NCI-H69 (cell line): Measurements from ENCODE around the gene TBCD.

ENCODE experiments used
- DNase-seq: peaks from one replicate; lab custom pipeline; 2025; lab: John Stamatoyannopoulos, UW

TBCD gene

DNA sequence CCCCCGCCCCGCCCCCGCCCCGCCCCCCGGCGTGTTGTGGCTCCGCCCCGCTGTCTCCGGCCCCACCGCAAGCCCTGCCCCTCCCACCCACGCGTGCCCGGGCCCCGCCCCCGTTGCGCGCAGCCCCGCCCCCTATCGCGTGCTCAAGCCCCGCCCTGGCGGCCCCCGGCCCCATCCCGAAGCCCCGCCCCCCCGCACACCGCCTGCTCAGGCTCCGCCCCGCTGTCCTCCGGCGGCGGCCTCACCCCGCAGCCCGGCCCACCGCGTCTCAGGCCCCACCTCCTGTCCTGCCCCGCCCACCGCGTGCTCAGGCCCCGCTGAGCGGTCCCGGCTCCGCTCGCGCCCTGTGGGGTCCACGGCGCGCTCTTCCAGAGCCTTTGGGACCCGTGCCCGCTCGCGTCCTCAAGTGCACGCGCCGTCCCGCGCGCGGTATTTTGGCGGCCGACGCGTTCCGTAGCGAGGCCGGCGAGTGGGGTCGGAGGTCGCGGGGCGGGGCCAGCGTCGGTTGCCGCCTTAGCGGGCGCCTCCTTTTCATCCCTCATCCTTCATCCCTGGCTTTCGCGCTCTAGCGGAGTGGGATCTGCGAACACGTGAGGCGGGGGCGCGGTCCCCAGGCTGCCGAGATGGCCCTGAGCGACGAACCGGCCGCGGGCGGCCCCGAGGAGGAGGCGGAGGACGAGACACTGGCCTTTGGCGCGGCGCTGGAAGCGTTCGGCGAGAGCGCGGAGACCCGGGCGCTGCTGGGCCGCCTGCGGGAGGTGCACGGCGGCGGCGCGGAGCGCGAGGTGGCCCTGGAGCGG is at the start of gene TBCD:
TBCD (plus strand) TSS at position 495 of the 800 bp plus-strand sequence; CDS start at position 624, 129 bp downstream.
- DNase-seq: peak; percentile 97

DNA sequence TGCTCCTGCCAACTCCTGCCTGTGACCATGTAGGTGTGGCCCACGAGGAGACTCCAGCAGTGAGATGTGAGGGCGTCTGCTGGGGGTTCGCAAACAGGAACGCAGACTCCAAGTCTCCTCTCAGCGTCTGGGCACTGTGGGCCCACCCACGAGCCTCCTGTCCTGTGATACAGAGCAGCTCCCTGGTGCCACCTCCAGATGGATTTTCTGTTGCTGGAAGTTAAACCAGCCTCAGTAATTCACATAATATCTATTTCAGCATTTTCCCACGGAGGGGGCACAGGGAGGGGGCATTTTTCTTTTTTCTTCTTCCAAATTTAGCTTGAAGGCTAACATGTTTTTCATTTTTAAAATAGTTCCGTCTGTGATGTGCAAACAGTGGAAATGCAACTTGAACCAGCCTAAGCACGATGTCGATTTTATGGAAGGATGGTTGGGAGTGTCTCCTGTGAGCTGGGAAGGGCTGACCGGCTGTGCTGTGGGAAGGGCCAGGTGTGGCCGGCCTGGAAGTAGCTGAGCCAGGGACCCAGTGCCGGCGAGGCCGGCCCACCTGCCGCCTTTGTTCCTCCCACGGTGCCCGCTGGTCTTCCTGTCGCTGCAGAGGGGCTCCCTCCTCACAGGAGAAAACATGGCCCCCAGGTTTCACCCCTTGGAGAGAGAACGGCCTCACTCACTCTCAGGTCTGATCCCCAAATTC is 49.5 kb upstream of the TBCD start:
- no peak for DNase-seq

DNA sequence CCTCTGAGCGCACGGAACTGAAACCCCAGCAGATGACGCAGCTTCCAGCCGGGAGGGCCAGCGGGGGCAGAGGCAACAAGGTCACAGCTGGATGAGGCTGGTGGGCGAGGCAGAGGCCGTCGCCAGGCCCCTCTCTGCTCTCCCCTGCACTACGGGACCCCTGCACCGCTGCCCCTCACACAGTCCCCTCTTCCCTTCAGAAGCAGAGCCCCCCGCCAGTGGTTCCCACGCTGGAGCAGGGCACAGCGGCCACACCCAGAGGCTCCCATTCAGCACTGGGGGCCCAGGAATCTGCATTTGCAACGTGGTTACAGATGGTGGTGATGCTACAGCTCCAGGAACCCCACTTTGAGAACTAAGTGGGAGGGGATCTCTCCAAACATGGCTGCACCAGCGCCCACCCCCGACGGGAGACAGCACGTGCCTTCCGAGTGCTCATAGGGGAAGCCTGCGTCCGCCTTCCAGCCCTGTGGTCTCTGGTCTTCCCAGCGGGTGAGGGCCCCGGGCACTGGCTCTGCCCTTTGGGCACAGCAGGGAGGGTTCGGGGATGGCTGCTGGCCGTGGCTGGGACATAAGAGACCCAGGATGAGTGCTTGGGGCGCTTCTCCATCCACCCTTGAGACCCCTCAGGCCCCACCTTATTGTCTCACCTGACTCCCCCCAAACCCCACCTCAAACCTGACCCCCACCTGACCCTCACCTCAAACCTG is 48.7 kb upstream of the TBCD start:
- no peak for DNase-seq

DNA sequence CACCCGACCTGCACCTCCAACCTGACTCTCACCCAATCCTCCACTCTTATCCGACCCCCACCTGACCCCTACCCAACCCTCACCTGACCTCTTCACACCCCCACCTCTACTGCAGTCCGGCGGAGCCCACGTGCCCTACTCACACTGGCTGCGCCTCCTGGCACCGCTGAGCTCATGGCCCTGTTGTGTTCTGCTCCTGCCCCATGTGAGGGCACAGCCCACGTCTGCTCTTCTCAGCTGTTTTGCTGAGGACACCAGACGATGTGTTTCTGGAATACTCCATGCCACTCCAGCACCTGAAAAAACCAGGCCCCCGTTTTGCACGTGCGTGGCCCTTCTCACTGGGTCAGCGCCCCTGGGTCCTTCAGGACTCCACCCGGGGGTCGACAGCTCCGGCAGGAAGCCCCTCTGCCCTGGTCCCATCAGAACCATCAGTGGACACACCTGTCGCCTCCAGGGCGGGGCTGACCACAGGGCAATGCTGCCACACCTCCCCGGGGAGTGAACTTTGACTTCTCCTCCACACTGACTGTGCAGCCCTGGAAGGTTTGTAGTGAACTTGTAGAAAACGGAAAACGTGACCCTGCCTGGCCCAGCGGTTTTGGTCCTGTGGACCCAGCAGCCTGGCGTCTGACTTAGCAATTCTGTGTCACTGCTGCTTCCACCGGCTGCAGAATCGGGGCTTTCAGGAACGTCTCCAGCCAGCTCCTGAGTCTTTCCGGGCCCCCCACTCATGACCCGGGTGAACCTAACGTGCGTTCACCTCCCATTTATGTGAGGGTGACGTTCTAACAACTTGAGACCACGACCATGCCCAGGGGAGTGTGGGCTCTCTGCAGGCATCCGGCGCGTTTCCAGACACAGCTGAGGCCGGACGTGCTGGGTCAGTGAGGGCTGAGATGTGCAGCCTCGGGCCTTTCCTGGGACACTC is 47.7 kb upstream of the TBCD start:
- DNase-seq: no peak

DNA sequence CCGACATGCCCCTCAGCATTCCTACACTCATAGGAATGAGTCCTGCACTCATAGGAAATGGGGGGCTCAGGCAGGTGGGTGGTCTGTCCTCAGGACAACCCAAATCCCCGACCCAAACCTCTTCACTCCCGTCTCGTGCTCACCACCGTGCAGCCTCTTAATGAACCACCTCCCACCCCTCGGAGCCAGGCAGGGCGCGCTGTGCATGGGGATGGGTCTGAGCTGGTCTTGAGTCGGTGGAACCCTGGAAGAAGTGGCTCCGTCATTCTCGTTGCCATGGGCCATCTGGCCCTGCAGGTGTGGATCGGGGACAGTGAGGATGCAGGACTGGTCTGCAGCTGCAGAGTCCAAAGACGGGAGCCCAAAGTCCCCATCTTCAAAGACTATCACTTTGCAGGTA is 47.0 kb upstream of the TBCD start:
- DNase-seq: no peak

DNA sequence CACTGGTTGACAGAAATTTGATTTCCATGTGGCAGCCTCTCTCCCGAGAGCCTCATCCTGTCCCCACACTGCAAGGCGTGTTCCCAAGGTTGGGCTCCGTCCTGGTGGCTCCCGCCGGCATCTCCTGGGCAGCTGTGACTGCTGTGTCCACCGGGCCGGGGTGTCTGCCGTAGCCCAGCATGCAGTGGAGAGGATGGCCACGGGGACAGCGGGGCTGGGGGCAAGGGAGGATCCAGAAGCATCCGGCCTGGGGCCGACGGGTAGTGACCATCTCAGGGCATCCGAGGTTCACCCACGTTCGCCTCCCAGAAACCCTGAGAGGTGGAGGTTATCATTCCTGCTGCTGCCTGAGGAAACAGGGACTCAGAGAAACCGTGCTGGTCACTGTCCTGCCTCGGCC is 46.1 kb upstream of the TBCD start:
- DNase-seq: no peak

DNA sequence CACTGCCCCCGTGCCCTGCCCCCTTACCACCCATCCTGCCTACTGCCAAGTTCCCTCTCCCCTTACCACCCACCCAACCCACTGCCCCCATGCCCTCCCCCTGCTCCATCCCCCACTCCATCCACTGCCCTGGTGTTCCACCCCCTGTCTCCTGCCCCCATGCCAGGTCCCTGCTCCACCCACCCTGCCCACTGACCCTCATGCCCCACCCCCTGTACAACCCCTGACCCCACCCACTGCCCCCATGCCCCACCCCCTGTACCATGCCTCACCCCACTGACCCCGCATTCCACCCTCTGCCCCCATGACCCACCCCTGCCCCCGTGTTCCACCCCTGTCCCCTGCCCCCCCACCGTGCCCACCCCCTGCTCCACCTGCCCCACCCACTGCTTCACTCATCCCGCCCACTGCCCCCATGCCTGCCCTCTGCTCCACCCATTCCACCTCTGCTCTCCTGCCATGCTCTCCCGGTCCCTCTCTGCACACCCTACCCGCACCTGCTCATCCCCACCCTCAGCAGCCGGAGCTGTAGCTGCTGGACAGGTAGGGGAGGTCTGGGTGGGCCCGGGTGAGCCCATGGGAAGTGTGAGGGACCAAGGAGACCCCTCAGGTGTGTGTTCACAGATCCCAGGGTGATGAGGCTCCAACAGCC is 42.7 kb upstream of the TBCD start:
- DNase-seq: no peak

DNA sequence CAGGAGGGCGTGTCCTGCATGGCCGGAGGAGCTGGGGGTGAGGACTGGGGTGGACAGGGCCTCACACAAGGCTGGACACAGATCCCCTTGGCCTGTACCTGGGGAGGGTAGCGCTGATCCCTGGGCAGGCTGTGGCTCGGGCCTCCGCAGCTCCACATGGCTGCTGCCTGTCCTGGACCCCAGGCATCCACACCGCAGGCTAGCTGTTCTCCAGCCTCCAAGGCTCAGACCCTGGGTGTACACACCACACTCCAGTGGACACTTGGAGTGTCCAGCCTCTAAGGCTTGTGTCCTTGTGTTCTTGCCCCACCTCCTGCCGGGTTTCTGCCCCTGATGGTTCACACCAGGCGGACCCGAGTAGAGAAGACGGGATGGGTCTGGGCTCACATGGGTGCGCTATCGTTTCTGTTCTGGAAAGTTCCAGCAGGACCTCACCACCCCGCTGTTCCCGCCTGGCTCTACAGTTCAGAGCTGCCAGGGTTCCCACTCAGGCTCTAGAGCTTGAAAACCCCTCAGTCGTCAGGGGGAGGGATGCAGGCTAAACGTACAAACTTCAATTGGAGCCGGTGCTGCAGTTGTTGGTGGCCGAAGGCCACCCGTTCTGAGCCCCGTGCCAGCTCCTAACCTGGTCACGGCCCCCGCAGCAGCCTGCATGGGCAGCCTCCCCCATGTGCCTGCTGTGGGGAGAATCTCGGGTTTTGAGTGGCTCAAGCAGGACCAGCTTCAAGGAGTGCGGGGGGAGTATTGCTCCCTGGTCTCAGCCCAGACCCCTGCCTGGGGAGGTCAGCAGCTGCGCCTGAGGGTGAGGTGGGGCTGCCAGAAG is 42.0 kb upstream of the TBCD start:
- DNase-seq: no peak

DNA sequence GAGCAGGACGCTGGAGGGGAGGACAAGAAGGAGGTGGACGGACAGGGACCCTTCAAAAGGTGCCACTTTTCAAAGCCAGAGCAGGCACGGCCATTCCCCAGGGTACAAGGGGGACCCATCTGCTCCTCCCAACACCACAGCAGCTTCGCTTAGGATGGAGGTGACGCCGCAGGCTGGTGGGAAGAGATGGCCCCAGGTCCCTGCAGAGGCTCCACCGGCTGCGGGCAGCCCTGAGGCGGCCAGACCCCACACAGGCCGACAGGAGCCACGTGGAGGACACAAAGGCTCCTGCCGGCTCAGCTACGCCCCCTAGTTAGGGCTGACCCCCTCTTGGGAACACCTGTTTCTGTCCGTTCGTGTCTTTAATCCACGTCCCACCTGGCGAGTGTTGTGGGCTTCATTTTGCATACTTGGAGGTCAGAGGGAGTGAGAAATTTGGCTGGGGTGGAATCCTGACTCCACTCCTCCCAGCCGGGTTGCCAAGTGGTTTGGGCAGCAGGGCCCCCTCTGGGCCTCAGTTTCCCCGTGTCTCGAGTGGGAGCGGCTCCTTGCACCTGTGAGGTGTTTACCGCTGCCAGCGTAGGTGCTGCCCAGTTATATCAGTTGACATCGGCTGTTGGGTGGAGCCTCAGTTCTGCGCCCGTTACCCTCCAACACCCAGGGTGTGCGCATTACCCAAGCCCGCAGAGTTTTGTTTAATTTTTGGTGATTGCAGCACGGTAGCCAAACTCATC is 41.2 kb upstream of the TBCD start:
- DNase-seq: peak; percentile 35

DNA sequence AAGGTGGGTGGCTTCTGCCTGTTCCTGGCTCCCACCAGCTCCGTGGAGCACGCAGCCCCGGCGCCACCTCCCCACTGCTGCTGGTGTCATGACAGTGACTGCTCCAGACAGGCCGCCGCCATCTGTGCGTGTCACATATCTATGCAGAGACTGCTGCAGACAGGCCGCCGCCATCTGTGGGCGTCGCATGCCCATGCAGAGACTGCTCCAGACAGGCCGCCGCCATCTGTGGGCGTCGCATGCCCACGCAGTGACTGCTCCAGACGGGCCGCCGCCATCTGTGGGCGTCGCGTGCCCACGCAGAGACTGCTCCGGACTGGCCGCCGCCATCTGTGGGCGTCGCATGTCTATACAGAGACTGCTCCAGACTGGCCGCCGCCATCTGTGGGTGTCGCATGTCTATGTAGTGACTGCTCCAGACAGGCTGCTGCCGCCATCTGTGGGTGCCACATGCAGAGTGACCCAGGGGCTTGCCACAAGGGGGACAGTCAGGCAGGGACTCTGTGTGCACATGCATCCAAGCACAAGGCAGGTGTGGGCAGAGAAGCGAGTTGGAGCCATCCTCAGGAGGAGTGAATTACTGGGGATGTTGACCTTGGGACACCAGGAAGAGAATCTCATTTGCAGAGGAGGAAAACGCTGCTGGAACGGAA is 38.7 kb upstream of the TBCD start:
- no peak for DNase-seq

DNA sequence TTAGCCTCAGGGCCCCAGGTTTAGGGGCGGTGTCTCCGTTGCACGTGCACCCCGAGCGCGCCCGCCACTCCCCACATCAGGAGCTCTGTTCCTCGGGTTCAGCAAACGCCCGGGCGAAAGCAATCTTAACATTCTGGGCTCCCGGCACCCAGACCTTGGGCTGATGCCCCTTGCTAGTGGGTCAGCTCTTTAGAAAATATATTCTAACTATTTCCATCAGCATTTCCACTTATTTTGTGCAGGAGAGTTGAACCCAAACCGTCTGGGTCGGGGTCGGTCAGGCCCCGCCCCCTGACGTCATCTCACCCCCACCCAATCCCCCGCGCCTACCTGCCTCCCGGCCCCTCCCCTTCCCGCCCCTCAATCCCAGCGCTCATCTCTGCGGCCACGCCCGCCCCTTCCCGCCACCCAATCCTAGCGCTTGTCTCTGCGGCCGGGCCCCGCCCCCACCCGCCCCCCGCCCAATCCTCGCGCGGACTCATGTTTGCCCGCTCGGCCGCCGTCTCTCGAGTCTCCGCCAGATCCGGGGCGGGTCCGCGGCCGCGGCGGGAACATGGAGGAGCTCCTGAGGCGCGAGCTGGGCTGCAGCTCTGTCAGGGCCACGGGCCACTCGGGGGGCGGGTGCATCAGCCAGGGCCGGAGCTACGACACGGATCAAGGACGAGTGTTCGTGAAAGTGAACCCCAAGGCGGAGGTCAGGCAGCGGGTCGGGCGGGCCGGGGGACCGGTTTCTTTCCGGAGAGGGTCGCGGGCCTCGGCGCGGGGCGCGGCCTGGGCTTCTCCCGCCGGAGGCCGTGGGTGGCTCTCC is 35.5 kb upstream of the TBCD start, which contains the start of gene FN3KRP:
FN3KRP (plus strand) TSS at position 504 of the 808 bp plus-strand sequence; CDS start at position 554, 50 bp downstream.
- peak; percentile 98 for DNase-seq

DNA sequence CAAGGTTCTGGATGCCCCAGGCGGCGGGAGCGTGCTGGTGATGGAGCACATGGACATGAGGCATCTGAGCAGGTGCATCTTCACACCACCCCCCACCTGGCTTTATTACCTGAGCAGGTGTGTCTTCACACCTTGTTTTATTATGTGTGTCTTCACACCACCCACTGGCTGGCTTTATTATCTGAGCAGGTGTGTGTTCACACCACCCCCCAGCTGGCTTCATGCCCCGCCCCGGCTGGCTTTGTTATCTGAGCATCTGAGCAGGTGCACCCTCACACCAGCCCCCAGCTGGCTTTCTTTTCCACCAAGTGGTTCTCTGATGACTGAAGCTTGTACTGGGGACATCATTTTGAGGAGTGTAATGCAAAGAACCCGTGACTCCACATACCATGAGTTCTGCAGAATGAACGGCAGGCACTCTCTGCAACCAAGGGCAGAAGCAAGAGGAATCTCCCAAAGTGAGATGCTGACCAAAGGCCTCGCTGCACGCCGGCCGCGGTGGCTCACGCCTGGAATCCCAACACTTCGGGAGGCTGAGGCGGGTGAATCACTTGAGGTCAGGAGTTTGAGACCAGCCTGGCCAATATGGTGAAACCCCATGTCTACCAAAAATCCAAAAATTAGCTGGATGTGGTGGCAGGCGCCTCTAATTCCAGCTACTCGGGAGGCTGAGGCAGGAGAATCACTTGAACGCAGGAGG is 32.7 kb upstream of the TBCD start:
- peak; percentile 69 for DNase-seq

DNA sequence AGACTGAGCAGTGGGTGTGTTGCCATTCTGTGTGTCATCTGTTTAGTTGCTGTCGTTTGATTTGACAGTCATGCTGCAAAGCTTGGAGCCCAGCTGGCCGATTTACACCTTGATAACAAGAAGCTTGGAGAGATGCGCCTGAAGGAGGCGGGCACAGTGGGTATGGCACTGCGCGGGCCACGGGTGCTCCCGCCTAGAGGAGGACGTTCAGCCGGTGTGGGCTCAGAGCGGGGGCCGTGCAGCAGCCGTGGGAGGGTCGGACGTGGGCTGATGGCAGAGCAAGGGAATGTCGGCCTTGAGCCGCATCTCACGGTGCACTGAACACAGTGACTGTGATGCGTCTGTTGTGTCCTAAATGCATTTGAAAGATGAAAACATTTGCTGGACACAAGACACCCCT is 31.7 kb upstream of the TBCD start:
- no peak for DNase-seq

DNA sequence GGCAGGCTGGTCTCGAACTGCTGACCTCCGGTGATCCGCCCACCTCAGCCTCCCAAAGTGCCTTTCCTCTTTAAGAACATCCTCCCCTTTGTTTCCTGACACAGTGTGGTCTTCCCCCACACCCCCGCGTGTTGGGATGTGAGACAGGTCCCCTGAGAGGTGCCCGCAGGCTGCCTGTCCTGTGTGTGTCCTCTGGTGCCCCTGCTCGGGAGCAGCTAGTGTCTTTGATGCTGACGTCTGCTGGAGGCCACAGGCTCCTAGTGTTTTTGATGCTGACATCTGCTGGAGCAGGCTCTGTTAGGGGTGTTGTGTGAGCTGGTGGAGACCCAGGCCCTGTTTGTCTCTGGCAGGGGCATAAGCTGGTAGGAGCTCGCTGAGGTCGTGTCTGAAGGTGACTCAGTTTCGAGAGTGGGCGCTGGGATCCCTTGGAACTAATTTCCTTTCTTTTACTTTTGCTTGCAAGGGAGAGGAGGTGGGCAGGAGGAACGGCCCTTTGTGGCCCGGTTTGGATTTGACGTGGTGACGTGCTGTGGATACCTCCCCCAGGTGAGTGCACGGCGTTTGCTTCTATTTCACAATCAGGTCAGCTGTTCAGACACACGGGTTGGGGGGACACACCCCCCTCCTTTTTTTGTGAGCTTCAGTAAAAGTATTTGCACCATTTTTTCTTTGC is 29.4 kb upstream of the TBCD start:
- DNase-seq: no peak

DNA sequence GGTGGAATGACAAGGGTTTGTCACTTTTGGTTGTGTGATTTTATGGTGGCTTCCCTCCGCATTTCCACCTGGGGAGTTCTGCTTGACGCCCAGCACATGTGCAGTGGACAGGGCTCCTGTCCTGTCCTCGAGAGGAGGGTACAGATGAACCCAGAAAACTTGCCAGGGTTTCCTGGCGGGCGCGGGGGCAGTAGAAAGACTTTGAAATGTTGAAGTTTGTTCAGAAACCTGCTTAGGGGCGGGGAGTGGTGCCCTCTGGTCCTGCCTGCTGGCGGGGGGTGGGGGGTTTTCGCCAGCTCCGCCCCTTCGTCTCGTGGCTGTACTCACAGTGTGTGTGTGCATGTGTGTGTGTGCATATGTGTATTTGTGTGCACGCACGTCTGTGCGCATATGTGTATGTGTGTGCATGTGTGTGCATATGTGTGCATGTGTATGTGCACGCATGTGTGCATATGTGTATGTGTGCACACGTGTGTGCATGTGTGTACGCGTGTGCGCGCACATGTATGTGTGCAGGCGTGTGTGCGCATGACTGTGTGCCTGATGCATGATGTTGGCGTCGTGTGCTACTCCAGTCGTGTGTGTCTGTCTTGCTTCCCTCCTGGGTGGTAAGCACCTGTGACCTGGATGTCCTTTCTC is 28.6 kb upstream of the TBCD start:
- no peak for DNase-seq

DNA sequence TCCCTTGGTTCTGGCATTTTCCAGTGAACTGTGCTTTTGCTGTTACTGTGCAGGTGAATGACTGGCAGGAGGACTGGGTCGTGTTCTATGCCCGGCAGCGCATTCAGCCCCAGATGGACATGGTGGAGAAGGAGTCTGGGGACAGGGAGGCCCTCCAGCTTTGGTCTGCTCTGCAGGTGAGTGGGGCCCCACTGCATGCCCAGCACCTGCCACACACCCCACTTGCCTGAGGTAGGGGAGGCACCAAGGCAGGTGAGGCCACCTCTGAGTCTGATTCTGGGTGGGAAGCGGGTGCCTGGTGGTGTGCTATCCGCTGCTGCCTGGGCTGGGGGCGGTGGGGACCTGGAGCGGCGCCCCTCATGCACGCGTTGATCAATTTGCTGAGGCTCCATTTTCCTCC is 25.4 kb upstream of the TBCD start:
- DNase-seq: no peak
